A673 (cell line): ENCODE results near the gene GRHL1. TPM values are rescaled to one million over a fixed set of nuclear protein-coding genes. Genes with fewer than 3 reads are reported as not detected.

Source experiments
- BruUV-seq: library from RNA; stranded (reverse); fragments of 400-500 nt; replicated peaks from 2 replicates; lab custom pipeline; 2021; lab: Mats Ljungman, UMichigan
- CTCF ChIA-PET: fragments of 300-600 bp; sonication (Branson Sonifier 250); formaldehyde crosslinking; loops from one replicate; lab custom pipeline; 2022; ENCODE audit warnings: antibody characterized with exemption; lab: Charles Lee
- POLR2A ChIA-PET: fragments of 300-600 bp; sonication (Branson Sonifier 250); formaldehyde crosslinking; loops from one replicate; lab custom pipeline; 2022; ENCODE audit warnings: antibody characterized with exemption; ENCODE audit not compliant: low non-redundant PET; lab: Charles Lee
- DNase-seq: peaks from one replicate; pipeline ENCODE4 v3.0.0-alpha.2; 2015; ENCODE audit warnings: low spot score
- H3K27ac ChIP-seq: fragments of 200-600 bp; sonication (generic); 2 replicates; pipeline ENCODE4 v1.5.1; 2016; ENCODE audit warnings: mixed run types, low read depth, mild to moderate bottlenecking, mixed read lengths, antibody characterized with exemption, low read length; ENCODE audit not compliant: poor library complexity, severe bottlenecking
- H3K27me3 ChIP-seq: fragments of 200-600 bp; sonication (generic); replicated peaks from 2 replicates; pipeline ENCODE4 v1.6.1; 2017; ENCODE audit warnings: mixed run types, low read depth, mild to moderate bottlenecking, mixed read lengths, antibody characterized with exemption, low read length; ENCODE audit not compliant: insufficient read depth, poor library complexity
- H3K36me3 ChIP-seq: fragments of 200-600 bp; sonication (generic); 2 replicates; pipeline ENCODE4 v1.6.1; 2016; ENCODE audit warnings: mixed run types, mild to moderate bottlenecking, mixed read lengths, antibody characterized with exemption, low read length; ENCODE audit not compliant: insufficient read depth, poor library complexity, severe bottlenecking
- H3K4me1 ChIP-seq: fragments of 200-600 bp; sonication (generic); 2 replicates; pipeline ENCODE4 v1.6.1; 2017; ENCODE audit warnings: mixed run types, mild to moderate bottlenecking, mixed read lengths, antibody characterized with exemption, low read length; ENCODE audit not compliant: insufficient read depth, poor library complexity, severe bottlenecking
- H3K4me3 ChIP-seq: fragments of 200-600 bp; sonication (generic); 2 replicates; pipeline ENCODE4 v1.5.1; 2016; ENCODE audit warnings: low read depth, mixed run types, mild to moderate bottlenecking, mixed read lengths, low read length; ENCODE audit not compliant: poor library complexity, severe bottlenecking
- H3K9me3 ChIP-seq: fragments of 200-600 bp; sonication (generic); 2 replicates; pipeline ENCODE4 v1.6.1; 2016; ENCODE audit warnings: mixed run types, low read depth, mild to moderate bottlenecking, mixed read lengths, antibody characterized with exemption, low read length; ENCODE audit not compliant: poor library complexity, severe bottlenecking
- CTCF ChIP-seq: fragments of 300-800, 200-600 bp; sonication (generic); conservative IDR thresholded peaks from 2 replicates; pipeline ENCODE4 v1.5.1; 2017; ENCODE audit warnings: low read depth, mild to moderate bottlenecking, antibody characterized with exemption, low read length, moderate library complexity, mixed read lengths
- EZH2 ChIP-seq: fragments of 200-600 bp; sonication (generic); IDR thresholded peaks from 2 replicates; pipeline ENCODE4 v1.6.1; 2017; ENCODE audit warnings: borderline replicate concordance, low read depth, mild to moderate bottlenecking, mixed read lengths, antibody characterized with exemption, low read length; ENCODE audit not compliant: poor library complexity, severe bottlenecking
- intact Hi-C: fragments of 100-400 bp; cut with micrococcal nuclease; formaldehyde crosslinking; loops from one replicate; pipeline ENCODE4 v1.10.0; 2022; ENCODE audit not compliant: unreplicated experiment
- total RNA-seq: library from RNA; stranded (reverse); gene quantifications from 2 replicates; pipeline ENCODE4 v1.2.3, GENCODE V29; 2021

The GRHL1 gene
- total RNA-seq, 1 experiment from 2014 or later: 0.13 TPM

- H3K4me1 ChIP-seq: no peaks in the 10 kb centered on the region
- H3K9me3 ChIP-seq: no peaks in the 10 kb centered on the region
- ChIA-PET POLR2A (no interaction called here), CTCF (no interaction called here)
- no peak overlapping the region for H3K4me3 ChIP-seq
- no peak for DNase-seq
- H3K27ac ChIP-seq: no peak overlapping the region
- intact Hi-C loops: no loop called here
- no peaks in the 10 kb centered on the region for H3K36me3 ChIP-seq
- BruUV-seq: no TSS peak
- no peaks in the 10 kb centered on the region for H3K27me3 ChIP-seq
- TF ChIP-seq EZH2 (no peak), CTCF (no peak)
Measured at GRCh38 chr2:9973690-9974089, 22.2 kb downstream of the GRHL1 start.

- Histone ChIP-seq H3K27ac (no peak overlapping the region), H3K4me1 (no peaks in the 10 kb centered on the region), H3K27me3 (no peaks in the 10 kb centered on the region), H3K36me3 (no peaks in the 10 kb centered on the region), H3K9me3 (no peaks in the 10 kb centered on the region), H3K4me3 (no peak overlapping the region)
- no TSS peak for BruUV-seq
- DNase-seq: no peak
- CTCF ChIA-PET: no interaction called here
- TF ChIP-seq EZH2 (no peak), CTCF (no peak)
- intact Hi-C loops: no loop called here
- POLR2A ChIA-PET: no interaction called here
Measured at GRCh38 chr2:9974343-9974742, 22.9 kb downstream of the GRHL1 start.

GRCh38 chr2:9975328-9975727, 23.8 kb downstream of the GRHL1 start:
- CTCF ChIA-PET: no interaction called here
- Histone ChIP-seq H3K36me3 (no peaks in the 10 kb centered on the region), H3K9me3 (no peaks in the 10 kb centered on the region), H3K27me3 (no peaks in the 10 kb centered on the region), H3K4me1 (no peaks in the 10 kb centered on the region), H3K27ac (no peak overlapping the region), H3K4me3 (no peak overlapping the region)
- no TSS peak for BruUV-seq
- POLR2A ChIA-PET: no interaction called here
- intact Hi-C loops: no loop called here
- TF ChIP-seq EZH2 (no peak), CTCF (no peak)
- no peak for DNase-seq
